GM19193 (cell line): ENCODE measurements around the gene ID1.
A peak's percentile ranks its signal among the peaks of the same experiment; 100 is the strongest.

Source experiments
- POLR2A ChIP-seq: IDR thresholded peaks from 4 replicates; pipeline ENCODE4 v1.6.1; 2011; ENCODE audit not compliant: insufficient read depth, insufficient read length; ENCODE audit errors: extremely low read depth

ID1 gene

GRCh38 chr20:31570021-31570463 lies 35.0 kb upstream of the ID1 start:
- no peak for TF ChIP-seq POLR2A

GRCh38 chr20:31570735-31571617 lies 34.1 kb upstream of the ID1 start:
- TF ChIP-seq POLR2A: no peak

- no peak for TF ChIP-seq POLR2A
Measured at GRCh38 chr20:31572042-31572700, 32.9 kb upstream of the ID1 start.

GRCh38 chr20:31572701-31573554 lies 32.2 kb upstream of the ID1 start:
- peak; percentile 62 for TF ChIP-seq POLR2A

GRCh38 chr20:31573555-31574321 lies 31.4 kb upstream of the ID1 start:
- no peak for TF ChIP-seq POLR2A

GRCh38 chr20:31576751-31577150 lies 28.3 kb upstream of the ID1 start:
- TF ChIP-seq POLR2A: no peak

GRCh38 chr20:31577194-31577593 lies 27.9 kb upstream of the ID1 start:
- TF ChIP-seq POLR2A: no peak

- TF ChIP-seq POLR2A: no peak
Measured at GRCh38 chr20:31578448-31579138, 26.5 kb upstream of the ID1 start.

GRCh38 chr20:31579245-31579644 lies 25.8 kb upstream of the ID1 start:
- TF ChIP-seq POLR2A: no peak

- no peak for TF ChIP-seq POLR2A
Measured at GRCh38 chr20:31580706-31581105, 24.4 kb upstream of the ID1 start.

- TF ChIP-seq POLR2A: no peak
Measured at GRCh38 chr20:31581391-31581790, 23.7 kb upstream of the ID1 start.

GRCh38 chr20:31587545-31588389 lies 17.3 kb upstream of the ID1 start:
- TF ChIP-seq POLR2A: no peak

- TF ChIP-seq POLR2A: no peak
Measured at GRCh38 chr20:31590717-31591225, 14.3 kb upstream of the ID1 start.
